OCI-M2 (cell line): ENCODE data around the gene ANKRA2.

Experiments used
- DNase-seq: peaks from one replicate; lab custom pipeline; 2025; ENCODE audit not compliant: unreplicated experiment; lab: John Stamatoyannopoulos, UW

Gene ANKRA2, protein sequence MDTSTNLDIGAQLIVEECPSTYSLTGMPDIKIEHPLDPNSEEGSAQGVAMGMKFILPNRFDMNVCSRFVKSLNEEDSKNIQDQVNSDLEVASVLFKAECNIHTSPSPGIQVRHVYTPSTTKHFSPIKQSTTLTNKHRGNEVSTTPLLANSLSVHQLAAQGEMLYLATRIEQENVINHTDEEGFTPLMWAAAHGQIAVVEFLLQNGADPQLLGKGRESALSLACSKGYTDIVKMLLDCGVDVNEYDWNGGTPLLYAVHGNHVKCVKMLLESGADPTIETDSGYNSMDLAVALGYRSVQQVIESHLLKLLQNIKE

DNA sequence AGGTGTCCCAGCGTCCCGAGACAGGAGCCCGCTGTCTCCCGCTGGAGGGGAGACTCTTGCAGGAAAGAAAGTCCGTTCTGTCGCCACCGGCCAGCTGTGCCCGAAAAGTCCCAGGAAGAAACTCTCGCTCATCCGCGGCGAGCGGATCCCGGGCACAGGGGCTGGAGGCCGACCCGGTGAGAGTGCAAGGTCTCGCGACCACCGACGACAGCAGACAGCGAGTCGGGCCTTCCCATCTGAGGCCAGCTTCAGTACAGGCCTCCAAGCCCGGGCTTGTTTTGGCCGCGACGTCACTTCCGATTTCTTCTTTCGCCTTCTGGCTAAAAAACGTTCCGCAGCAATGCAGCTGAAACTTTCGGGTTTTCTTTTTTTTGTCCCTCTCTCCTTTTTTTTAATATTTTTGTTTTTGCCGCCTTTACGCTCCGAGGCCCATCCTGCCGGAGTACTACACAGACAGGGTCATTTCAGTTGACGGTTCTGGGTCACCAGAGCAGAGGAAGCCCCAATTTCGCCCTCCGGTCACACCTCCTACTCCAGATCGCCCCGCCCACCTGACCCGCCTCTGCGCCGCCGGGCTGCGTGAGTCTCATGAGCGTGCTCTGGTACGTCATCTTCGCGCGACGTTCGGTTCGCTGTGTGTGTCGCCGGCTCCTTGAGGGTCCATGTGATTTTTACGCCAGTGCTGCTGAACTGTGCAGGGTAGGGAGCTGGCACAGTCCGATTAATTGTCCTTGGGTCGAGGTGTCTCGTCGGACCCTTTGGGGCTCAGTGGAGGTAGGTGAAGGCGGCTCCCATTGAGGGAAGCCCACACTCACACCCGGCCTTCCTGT is at the start of gene ANKRA2, which contains the start of gene UTP15:
ANKRA2 (minus strand) TSS at position 501 of the 830 bp plus-strand sequence. CDS start 2,758 bp downstream, outside the sequence.
UTP15 (plus strand) TSS at position 605 of the 830 bp plus-strand sequence. CDS start 1,602 bp downstream, outside the sequence.
- DNase-seq: peak; percentile 43

DNA sequence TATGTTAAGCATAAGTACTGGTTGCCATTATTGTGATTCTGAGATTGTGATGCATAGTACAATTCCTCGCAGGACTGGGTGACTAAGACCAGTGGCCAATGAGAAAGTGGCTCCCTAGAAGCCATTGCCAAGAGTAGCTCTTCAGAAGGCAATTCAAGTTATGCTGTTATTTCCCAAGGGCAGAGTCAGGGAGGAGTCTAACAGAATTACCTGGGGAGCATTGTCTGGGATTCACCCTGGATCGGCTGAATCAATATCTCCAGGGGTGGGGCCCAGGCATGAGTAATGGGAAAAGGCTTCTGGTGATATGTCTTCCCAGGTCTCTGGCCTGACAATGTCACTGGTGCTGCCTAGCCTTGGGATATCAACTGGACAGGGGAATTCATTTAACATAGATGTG is 49.6 kb upstream of the ANKRA2 start:
- DNase-seq: no peak

DNA sequence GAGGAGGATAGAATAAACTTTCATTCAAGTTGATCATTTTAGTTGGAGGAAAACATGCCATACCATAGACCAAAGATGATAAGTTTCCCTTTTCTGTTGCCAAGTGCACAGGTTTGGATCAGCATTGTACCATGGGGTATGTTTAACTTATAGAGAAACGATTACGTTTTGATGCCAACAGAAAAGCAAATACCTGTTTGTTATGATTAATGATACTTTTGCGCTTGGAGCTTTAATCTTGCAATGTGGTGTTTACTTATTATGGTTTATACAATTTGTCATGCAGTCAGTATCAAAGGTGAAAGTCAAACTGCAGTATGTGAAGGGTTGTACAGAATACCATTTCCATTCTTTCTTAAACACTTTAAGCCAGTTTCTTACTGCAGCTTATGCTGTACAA is 47.4 kb upstream of the ANKRA2 start:
- no peak for DNase-seq

DNA sequence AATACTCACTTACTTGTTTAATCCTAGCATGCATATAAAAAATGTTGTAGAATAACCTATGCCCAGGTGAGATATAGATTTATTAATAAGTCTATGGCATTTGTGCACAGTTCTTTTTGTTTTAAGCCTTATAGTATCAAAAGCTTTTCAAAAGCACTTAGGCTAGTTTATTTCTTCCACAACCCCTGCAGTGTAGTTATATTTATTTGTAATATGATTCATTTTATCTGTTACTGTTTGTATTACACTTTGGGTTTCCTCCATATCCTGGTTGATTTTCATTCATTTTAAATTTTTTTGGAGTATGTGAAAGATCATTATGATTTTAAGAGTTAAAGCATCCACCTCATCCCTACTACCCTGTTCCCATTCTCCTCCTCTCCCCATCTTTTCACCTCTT is 41.8 kb upstream of the ANKRA2 start:
- DNase-seq: no peak

DNA sequence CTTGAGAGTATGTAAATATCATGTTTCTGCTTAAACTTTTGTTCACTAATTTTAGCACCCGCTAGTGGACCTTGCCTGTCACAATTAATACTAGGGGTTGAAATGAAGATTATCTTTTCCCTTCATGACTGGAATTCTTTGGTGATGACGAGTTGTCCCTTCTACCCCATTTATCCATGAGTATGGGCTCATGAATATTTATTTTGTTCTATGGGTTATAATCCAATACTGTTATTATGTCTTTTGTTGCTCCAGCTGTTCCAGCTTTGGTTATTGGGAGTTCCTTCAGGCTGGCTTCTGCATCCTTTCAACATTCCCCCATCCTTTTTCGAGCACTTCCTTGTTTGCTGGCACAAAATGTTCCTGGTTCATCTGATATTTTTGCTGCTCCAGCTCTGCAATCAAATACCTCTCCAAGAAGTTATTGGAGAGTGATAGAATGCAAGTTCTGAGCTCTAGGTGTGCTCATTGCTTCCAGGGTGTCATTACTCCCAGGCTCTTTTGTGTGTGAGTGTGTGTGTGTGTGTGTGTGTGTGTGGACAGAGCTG is 40.8 kb upstream of the ANKRA2 start:
- DNase-seq: no peak

DNA sequence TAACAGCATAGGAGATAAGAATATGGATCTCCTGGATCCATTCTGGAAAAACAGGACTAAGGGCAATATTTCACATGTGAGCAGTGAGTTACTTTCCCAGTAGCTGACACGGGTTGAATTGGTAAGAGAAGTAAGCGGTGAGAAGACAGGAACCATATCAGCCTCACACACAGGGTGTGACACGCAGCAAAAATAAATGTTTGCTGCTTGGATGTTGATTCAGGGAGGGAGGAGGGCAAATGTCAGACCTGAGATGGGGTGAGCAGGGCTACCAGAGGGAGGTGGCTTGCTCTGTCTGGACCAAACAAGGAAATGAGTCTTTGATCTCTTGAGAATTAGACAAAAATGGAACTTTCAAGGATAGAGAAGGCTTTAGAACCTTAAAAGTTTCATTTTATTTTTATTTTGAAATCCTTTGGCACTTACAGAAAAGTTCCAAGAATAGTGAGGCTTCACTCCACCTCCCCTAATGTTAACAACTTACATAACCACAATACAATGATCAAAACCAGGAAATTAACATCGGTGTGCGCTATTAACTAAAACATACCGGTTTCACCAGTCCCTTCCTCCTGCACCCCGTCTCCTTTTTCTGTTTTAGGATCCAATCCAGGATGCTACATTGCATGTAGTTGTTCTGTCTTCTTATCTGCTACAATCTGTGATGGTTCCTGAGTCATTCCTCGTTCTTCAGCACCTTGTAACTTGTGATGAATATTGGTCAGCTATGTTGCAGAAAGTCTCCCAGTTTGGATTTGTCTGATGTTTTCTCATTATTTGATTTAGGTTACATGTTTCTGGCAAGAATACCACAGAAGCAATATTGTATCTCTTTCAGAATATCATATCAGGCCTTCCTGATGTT is 40.0 kb upstream of the ANKRA2 start:
- no peak for DNase-seq

DNA sequence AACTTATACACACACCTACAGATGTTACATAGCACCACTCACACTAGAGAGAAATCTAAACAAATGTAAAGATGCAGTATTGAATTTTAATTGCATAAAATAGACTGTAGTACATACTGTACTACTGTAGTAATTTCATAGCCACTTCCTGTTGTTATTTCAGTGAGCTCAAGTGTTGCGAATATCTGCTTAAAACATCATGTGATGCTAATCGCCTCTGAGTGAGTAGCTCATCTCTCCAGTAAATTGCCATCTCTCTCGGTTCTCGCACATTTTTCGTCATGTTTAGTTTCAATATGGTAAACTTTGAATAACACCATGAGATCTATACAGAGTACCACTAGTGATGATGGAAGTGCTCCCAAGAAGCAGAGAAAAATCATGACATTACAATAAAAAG is 38.6 kb upstream of the ANKRA2 start:
- DNase-seq: no peak

DNA sequence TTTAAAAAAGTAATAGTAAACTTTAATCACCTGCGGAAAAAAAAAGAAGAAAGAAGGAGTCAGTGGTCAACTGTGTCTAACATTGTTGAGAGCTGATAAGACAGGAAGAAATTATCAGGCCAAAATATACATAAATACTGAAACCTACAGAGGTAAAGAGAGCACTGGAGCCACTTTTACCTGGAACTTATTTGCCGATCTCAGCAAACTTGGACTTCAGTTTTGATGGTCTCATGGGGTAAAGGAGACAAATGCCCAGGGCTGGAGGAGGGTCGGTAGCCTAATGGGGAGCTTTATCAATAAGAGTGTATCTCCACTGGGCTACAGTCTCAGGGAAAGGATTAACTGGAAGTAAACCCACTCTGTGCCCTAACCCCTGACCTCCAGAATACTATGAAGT is 33.9 kb upstream of the ANKRA2 start:
- no peak for DNase-seq

DNA sequence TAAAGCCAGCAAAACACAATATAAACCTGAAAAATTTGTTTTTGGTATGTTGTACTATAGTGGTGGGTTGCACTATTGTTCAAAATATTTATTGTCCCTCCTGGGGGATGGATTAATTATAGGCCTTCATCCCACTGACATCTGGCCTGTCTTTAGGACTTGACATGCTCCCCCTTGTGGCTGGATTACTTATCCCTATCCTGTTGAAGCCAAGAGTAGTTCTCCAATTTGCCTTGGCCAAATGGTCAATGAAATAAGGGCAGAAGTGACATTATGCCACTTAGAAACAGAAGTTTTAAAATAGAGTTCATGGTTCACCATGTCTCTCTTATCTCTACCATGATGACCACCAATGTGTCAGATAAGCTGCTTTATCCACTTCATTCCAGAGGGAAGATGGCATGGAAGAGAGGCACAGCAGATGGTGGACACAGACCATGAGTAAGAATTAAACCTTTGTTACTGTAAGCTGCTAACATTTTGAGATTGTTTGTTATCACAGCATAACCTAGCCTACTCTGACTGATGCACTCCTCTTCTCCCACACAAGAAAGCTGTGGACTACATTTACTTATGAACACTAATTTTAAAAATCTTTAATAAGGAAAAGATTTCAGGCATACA is 31.4 kb upstream of the ANKRA2 start:
- no peak for DNase-seq

DNA sequence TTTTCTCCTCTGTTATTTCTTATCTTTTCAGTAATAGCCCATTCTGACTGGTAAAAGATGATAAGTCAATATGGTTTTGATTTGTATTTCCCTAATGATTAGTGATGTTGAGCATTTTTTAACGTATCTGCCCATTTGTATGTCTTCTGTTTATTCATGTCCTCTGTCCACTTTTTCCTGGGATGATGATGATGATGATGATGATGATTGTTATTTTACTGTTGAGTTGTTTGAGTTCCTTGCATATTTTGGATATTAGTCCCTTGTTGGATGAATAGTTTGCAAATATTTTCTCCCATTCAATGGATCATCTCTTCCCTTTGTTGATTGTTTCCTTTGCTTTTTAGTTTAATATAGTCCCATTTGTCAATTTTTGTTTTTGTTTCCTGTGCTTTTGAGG is 27.1 kb upstream of the ANKRA2 start:
- DNase-seq: no peak

DNA sequence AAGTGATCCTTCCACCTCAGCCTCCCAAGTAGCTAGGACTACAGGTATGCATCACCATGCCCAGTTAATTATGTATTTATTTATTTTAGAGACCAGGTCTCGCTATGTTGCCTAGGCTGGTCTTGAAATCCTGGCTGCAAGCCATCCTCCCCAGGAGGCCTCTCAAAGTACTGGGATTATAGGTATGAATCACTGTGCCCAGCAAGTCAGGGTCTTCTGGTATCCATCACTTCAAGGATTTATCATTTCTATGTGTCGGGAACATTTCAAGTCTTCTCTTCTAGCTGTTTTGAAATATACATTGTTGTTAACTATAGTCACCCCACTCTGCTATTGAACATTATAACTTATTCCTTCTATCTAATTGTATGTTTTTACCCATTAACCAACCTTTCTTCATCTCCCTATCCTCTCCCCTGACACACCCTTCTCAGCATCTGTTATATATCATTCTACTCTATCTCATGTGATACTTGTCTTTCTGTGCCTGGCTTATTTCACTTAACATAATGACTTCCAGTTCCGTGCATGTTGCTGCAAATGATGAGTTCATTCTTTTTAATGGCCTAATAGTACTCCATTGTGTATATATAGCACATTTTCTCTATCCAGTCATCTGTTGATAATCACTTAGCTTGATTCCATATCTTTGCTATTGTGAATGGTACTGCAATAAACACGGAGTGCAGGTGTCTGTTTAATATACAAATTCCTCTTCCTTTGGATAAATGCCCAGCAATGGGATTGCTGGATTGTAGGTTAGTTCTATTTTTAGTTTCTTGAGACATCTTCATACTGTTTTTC is 26.5 kb upstream of the ANKRA2 start:
- no peak for DNase-seq

DNA sequence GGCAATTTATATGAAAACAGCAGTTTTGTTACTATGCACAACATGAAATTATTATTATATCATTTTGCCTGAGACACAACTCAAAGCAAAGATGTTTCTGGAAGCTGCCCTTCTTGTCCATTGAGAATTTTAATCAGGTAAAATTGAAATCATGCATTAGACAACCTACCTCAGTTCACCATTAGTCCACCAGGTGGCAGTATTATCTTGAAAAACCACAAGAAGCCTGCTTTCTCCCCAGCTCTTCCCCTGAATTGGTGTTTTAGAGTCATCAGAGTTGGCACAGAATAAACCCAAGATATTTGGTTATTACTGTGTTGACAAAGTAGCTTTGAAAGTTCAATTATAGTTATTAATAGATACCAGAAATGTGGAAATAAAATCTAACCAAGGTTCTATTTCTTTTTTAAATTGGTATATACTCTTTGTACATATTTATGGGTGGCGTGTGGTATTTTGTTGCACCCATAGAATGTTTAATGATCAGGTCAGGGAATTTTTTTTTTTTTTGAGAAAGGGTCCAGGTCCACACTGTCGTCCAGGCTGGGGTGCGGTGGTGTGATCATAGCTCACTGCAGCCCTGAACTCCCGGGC is 25.8 kb upstream of the ANKRA2 start:
- no peak for DNase-seq

DNA sequence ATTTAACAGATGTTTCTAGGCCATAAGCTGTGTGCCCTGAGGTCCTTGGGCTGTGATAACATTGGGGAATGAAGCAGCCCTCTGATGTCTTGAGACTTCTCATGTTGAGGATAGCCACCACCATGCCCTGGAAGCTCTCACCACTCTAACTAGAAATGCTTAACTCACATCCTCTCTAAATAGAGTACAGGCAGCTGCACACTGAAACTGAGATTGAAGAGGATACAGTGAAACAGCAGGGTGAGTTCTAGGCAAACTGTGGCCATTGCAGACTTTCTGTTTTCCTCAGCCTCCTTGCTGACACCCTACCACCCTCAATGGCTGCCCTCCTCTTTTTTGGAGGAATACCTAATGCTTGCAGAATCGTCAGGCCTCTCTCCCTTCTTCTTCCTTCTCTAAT is 22.5 kb upstream of the ANKRA2 start:
- no peak for DNase-seq

DNA sequence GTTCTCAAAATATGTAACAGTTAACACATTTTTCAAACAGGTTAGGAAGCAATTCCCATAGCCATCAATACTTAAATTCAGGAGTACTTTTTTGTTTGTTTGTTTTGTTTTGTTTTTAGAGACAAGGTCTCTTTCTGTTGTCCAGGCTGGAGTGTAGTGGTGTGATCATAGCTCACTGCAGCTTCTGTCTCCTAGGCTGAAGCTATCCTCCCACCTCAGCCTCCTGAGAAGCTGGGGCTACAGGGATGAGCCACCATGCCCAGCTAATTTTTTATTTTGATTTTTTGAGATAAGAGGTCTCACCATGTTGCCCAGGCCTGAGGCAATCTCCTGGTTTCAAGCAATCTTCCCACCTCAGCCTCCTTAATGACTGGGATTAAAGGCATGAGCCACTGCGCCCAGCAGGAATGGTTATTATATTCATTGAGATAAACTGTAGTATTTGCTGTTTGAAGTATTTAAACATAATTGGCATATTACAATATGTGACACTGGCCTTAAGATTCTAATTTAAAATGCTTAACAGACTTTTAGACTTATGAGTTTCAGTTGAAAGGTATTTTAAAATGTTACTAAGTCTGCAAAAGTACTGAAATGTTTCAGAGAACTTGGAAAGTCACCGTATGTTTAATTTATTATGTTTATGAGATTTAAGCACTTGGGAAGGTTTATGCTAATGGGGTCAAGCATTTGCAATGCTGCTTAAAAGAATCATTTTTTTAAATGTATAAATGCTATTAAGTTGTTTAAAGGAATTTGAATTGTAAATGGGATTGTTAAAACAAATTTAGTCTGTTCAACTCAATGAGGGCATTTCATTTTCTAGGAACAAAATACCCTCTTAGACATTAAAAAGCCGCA is 17.1 kb upstream of the ANKRA2 start:
- DNase-seq: no peak

DNA sequence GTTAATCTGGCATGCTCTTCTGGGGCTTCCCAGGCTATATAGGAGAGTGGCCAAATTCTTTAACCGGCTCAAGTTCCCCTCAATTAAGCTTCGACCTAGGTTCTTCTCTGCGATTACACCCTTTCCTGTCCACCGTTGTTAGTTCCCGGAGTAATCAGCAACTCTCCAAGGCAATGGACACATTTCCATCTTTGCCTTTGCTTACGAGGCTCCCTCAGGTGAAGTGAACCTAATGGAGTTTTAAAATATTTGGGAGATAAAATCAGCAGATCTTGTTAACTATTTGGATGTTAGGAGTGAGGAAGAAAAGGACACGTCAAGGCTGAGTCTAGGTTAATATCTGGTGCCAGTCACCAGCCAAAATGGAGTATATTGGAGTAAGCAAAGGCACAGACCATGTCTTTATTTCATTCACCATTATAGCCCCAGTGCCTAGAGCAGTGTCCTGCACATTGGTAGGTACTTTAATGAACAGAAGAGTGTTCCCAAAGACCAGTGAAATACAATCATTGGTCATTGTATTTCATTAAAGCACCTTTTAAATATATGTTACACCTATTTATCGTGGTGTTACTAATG is 619 bp upstream of the ANKRA2 start:
- no peak for DNase-seq

DNA sequence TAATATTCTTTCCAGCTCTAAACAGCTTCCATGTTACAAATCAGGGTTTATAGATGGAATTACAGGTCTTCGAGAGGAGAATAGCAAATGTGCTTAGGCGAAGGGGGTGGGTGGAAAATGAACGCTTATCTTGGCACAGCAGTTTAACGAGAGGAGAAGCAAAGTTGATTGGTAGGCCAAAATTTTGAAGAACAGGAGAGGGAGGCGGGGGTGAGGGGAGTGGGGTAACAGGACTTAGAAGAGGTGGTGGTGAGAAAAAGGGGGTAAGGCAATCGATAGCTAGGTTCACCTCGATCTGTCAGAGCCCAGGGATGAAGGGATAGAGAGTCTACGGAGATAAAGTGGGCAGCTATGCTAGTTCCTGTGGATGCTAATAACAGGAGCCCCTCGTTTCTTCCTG is 764 bp downstream of the ANKRA2 start:
- no peak for DNase-seq

DNA sequence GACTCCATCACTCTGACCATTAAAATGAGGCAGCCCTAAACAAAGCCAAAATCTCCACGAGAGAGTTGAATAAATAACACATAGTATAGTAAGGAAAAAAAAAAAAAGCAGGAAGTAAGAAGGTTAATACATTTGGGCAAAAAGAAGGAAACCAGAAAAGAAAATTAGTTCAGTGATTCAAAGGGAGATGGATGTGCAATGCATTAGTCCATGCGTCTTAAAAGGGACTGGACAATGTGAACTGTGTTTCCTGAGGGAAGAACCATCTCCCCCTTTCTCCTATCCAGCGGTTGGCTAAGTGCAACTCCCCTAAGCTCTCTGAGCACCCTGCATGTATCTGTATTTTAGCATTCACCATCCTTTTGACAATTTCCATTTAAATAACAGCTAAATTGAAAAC is 1.4 kb downstream of the ANKRA2 start:
- DNase-seq: no peak

DNA sequence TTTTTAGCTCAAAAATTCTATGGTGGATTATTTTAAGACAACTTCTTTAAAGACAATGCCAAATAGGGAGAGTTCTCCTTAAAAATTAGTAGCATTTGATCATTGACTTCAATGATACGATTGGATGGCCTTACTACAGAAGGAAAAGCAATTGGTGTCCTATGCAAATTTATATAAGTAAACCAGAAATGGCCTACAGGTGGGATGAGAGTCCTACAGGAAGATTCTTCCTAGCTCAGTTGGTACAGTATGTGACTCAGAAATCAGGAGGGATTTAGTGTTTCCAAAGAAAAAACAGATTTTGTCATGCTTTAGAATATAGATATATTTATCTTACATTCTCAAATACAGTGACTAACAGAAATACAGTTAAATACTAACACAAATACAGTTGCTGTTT is 6.5 kb downstream of the ANKRA2 start:
- DNase-seq: no peak
